MM.1S (cell line): ENCODE results near the gene REEP1.

ENCODE experiments used
- DNase-seq: peaks from one replicate; pipeline ENCODE4 v3.0.0-alpha.2; 2015
- H2AFZ ChIP-seq: fragments of 300-600 bp; sonication (generic); 2 replicates; pipeline ENCODE4 v1.6.0; 2016; ENCODE audit warnings: antibody characterized with exemption, low read length
- H3F3A ChIP-seq: fragments of 300-600 bp; sonication (generic); 2 replicates; pipeline ENCODE4 v1.6.1; 2016; ENCODE audit warnings: mild to moderate bottlenecking, antibody characterized with exemption, low read length, moderate library complexity, mixed read lengths; ENCODE audit not compliant: insufficient read depth
- H3K27ac ChIP-seq: fragments of 300-600 bp; sonication (generic); 2 replicates; pipeline ENCODE4 v1.5.1; 2016; ENCODE audit warnings: mild to moderate bottlenecking, low read length
- H3K27me3 ChIP-seq: fragments of 300-600 bp; sonication (generic); replicated peaks from 2 replicates; pipeline ENCODE4 v1.6.0; 2016; ENCODE audit warnings: low read length; ENCODE audit not compliant: insufficient read depth
- H3K36me3 ChIP-seq: fragments of 300-600 bp; sonication (generic); replicated peaks from 2 replicates; pipeline ENCODE4 v1.6.1; 2016; ENCODE audit warnings: mild to moderate bottlenecking, low read length, mixed read lengths; ENCODE audit not compliant: insufficient read depth
- H3K4me1 ChIP-seq: fragments of 300-600 bp; sonication (generic); 2 replicates; pipeline ENCODE4 v1.6.1; 2016; ENCODE audit warnings: low read length, mixed read lengths
- H3K4me2 ChIP-seq: fragments of 300-600 bp; sonication (generic); 2 replicates; pipeline ENCODE4 v1.6.0; 2016; ENCODE audit warnings: low read depth, low read length
- H3K4me3 ChIP-seq: fragments of 300-600 bp; sonication (generic); 2 replicates; pipeline ENCODE4 v1.5.1; 2016; ENCODE audit warnings: low read length, mixed read lengths
- H3K79me2 ChIP-seq: fragments of 300-600 bp; sonication (generic); 2 replicates; pipeline ENCODE4 v1.6.1; 2016; ENCODE audit warnings: mixed run types, low read length, mixed read lengths
- H3K9ac ChIP-seq: fragments of 300-600 bp; sonication (generic); 2 replicates; pipeline ENCODE4 v1.6.1; 2016; ENCODE audit warnings: low read length, mixed read lengths
- H3K9me2 ChIP-seq: fragments of 300-600 bp; sonication (generic); replicated peaks from 2 replicates; pipeline ENCODE4 v1.6.1; 2016; ENCODE audit warnings: mild to moderate bottlenecking, low read length, mixed read lengths; ENCODE audit not compliant: insufficient read depth
- H3K9me3 ChIP-seq: fragments of 300-600 bp; sonication (generic); replicated peaks from 2 replicates; pipeline ENCODE4 v1.6.1; 2016; ENCODE audit warnings: mild to moderate bottlenecking, low read length, mixed read lengths; ENCODE audit not compliant: insufficient read depth
- H4K20me1 ChIP-seq: fragments of 300-600 bp; sonication (generic); 2 replicates; pipeline ENCODE4 v1.6.1; 2016; ENCODE audit warnings: mild to moderate bottlenecking, low read length, moderate library complexity, mixed read lengths; ENCODE audit not compliant: insufficient read depth
- EZH2 ChIP-seq: fragments of 300-600 bp; sonication (generic); optimal IDR thresholded peaks from 2 replicates; pipeline ENCODE3; 2017; ENCODE audit warnings: low read depth, mild to moderate bottlenecking, antibody characterized with exemption, low read length, mixed read lengths
- EZH2phosphoT487 ChIP-seq: fragments of 300-600 bp; sonication (generic); IDR thresholded peaks from 2 replicates; pipeline ENCODE4 v1.6.1; 2018; ENCODE audit warnings: antibody characterized with exemption, low read length
- TF ChIP-seq, protein P1 (sequence below): fragments of 300-600 bp; sonication (generic); IDR thresholded peaks from 2 replicates; pipeline ENCODE4 v1.5.1; 2016; ENCODE audit warnings: antibody characterized with exemption, low read length, mixed read lengths

Gene REEP1

DNA sequence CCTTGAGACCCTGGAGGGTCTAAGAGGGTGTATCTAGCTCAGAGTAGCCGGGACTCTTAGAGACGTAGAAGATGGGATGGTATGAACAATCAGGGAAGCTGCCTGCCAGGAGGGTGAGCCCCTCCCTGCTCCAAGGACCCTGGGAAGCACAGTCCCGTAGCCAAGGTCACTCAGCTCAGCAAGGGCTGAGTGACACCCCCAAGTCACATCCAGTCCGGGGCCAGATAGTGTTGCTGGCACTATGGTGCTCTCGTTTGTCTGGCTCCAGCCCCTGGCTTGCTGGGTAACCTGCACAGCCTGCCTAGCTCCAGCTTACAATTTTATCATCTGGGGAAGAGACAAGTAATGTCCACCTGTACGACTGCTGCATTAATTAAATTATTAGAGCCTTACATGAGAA, 22.3 kb downstream of the REEP1 start:
- H4K20me1 ChIP-seq: no peaks in the 10 kb centered on the region
- no peak for DNase-seq
- H3K4me3 ChIP-seq: no peak overlapping the region
- no peaks in the 10 kb centered on the region for H3K27me3 ChIP-seq
- H3K27ac ChIP-seq: no peak overlapping the region
- H2AFZ ChIP-seq: no peak overlapping the region
- H3F3A ChIP-seq: no peaks in the 10 kb centered on the region
- no peaks in the 10 kb centered on the region for H3K79me2 ChIP-seq
- H3K36me3 ChIP-seq: no peaks in the 10 kb centered on the region
- TF ChIP-seq EZH2 (no peak), EZH2phosphoT487 (no peak)
- TF ChIP-seq, protein P1, sequence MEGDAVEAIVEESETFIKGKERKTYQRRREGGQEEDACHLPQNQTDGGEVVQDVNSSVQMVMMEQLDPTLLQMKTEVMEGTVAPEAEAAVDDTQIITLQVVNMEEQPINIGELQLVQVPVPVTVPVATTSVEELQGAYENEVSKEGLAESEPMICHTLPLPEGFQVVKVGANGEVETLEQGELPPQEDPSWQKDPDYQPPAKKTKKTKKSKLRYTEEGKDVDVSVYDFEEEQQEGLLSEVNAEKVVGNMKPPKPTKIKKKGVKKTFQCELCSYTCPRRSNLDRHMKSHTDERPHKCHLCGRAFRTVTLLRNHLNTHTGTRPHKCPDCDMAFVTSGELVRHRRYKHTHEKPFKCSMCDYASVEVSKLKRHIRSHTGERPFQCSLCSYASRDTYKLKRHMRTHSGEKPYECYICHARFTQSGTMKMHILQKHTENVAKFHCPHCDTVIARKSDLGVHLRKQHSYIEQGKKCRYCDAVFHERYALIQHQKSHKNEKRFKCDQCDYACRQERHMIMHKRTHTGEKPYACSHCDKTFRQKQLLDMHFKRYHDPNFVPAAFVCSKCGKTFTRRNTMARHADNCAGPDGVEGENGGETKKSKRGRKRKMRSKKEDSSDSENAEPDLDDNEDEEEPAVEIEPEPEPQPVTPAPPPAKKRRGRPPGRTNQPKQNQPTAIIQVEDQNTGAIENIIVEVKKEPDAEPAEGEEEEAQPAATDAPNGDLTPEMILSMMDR: no peak
- no peak overlapping the region for H3K4me2 ChIP-seq
- no peak overlapping the region for H3K9ac ChIP-seq
- H3K4me1 ChIP-seq: no peaks in the 10 kb centered on the region
- no peaks in the 10 kb centered on the region for H3K9me2 ChIP-seq
- H3K9me3 ChIP-seq: no peaks in the 10 kb centered on the region

DNA sequence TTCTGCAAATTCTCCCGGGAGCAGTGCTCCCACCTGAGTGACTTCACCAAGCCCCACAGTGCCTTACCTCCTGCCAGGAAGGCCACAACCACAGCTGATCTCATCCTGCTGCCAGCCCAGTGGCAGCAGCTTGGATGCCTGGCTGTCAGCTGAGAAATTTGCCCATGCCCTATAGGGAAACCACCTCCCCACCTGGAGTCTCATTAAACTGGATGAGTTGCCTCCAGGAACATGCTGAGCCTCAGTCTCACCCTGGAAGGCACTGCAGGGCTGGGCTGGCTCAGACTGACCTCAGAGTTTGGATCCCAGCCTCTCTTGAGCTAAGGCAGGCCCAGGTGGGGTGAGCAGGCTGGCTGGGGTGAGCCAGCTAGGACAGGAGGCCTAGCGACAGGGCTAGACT, 23.3 kb downstream of the REEP1 start:
- Histone ChIP-seq H3K4me3 (no peak overlapping the region), H3F3A (no peaks in the 10 kb centered on the region), H3K4me1 (no peaks in the 10 kb centered on the region), H3K9me3 (no peaks in the 10 kb centered on the region), H3K27ac (no peak overlapping the region), H3K9ac (no peak overlapping the region), H3K9me2 (no peaks in the 10 kb centered on the region), H4K20me1 (no peaks in the 10 kb centered on the region), H2AFZ (no peak overlapping the region), H3K79me2 (no peaks in the 10 kb centered on the region), H3K27me3 (no peaks in the 10 kb centered on the region), H3K4me2 (no peak overlapping the region), H3K36me3 (no peaks in the 10 kb centered on the region)
- TF ChIP-seq EZH2phosphoT487: no peak
- TF ChIP-seq EZH2: no peak
- TF ChIP-seq, protein P1: no peak
- DNase-seq: no peak

DNA sequence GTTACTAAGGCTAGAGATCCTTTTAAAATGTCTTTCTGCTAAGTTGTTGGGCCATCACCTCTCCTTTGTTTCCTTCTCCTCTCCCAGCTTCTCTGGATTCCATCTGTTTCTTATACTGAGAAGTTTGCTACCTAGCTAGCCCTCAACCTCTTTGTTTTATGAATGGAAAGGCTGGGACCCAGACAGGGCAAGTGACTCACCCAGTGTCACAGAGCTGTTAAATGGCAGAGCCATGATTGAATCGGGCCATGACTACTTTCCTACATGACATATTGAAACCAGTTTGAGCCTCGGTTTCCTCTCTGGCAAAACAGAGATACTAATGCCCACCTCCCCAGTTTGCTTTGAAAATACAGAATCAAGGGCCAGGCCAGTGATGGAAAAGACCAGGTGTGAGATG, 24.1 kb downstream of the REEP1 start:
- no peak overlapping the region for H3K4me2 ChIP-seq

More for the DNA sequence above, 24.1 kb downstream of the REEP1 start:
- Histone ChIP-seq H3K27me3 (no peaks in the 10 kb centered on the region), H3K9me2 (no peaks in the 10 kb centered on the region), H3K9ac (no peak overlapping the region), H4K20me1 (no peaks in the 10 kb centered on the region), H3K36me3 (no peaks in the 10 kb centered on the region), H3K4me3 (no peak overlapping the region), H3K79me2 (no peaks in the 10 kb centered on the region), H3F3A (no peaks in the 10 kb centered on the region), H3K27ac (no peak overlapping the region), H2AFZ (no peak overlapping the region), H3K9me3 (no peaks in the 10 kb centered on the region), H3K4me1 (no peaks in the 10 kb centered on the region)
- no peak for DNase-seq
- TF ChIP-seq, protein P1: no peak
- TF ChIP-seq EZH2: no peak
- TF ChIP-seq EZH2phosphoT487: no peak
